ENCODE results near the gene SACM1L. TPM values are rescaled to one million over a fixed set of nuclear protein-coding genes. Genes with fewer than 3 reads are reported as not detected.
A peak's percentile ranks its signal among the peaks of the same experiment; 100 is the strongest.

SACM1L gene, protein sequence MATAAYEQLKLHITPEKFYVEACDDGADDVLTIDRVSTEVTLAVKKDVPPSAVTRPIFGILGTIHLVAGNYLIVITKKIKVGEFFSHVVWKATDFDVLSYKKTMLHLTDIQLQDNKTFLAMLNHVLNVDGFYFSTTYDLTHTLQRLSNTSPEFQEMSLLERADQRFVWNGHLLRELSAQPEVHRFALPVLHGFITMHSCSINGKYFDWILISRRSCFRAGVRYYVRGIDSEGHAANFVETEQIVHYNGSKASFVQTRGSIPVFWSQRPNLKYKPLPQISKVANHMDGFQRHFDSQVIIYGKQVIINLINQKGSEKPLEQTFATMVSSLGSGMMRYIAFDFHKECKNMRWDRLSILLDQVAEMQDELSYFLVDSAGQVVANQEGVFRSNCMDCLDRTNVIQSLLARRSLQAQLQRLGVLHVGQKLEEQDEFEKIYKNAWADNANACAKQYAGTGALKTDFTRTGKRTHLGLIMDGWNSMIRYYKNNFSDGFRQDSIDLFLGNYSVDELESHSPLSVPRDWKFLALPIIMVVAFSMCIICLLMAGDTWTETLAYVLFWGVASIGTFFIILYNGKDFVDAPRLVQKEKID
- 45.1 TPM for total RNA-seq
- long read RNA-seq, partial matches to known transcripts: 5 of 13 reads
- long read RNA-seq, other reads (novel, unspliced or antisense): 4 of 13 reads

DNA sequence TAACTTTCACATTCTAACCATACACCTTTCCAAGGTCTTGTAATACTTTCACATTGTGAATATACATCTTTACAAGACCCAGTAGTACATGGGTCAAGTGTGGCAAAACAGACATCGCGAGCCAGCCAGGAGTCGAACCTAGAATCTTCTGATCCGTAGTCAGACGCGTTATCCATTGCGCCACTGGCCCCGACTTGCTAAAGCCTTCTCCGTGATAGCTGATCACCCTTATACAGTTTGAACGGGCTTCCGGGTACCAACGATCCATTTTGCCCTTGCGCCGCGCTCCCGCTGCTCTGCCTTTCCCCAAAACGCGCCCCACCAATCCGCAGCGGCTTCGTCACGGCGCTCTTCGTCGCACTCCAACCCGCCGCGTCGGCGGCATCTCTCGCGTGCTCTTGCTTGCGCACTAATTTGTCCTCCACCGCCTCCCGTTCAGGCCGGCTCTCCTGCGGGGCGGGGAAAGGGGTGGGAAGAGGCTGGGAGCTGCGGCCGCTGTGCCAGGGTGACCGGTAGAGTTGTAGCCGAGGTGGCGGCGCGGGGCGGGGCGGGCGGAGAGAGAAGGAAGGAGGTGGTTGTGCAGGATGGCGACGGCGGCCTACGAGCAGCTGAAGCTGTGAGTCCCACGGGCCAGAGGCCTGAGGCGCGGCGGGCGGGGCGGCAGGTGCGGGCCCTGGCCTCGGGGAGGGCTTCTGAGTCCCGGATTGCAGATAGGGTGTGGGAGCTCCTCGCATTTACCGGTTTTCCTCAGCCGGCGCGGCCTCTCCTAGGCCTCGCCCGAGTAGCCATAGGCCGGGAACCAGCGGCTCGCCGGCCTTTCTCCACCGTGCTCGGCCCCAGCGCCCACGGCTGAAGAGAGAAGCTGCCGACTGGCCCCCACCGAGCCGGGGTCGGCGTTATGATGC lies at the start of gene SACM1L:
Gene SACM1L, plus strand, starts transcription at position 515 of the 905 bp plus-strand sequence. Its CDS starts 70 bp downstream, at position 585.
- DNase-seq (ENCODE audit: low spot score): peak; percentile 99

DNA sequence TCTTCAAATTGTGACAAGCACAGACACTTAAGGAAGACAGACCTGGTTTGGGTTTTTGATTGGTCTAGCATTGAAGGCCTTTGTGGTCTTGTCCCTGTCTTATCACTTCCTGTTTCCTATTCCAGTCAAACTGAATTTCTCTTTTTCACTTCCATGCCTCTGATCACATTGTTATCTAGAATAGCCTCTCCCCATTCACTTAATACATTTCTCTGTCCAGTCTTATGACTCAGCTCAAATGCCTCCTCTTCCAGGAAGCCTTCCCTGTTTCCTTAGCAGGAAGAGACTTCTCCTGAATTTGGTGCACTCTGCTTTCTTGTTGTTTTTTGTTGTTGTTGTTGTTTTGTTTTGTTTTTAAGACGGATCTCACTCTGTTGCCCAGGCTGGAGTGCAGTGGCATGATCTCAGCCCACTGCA lies 49.1 kb upstream of the SACM1L start:
- DNase-seq (ENCODE audit: low spot score): no peak

DNA sequence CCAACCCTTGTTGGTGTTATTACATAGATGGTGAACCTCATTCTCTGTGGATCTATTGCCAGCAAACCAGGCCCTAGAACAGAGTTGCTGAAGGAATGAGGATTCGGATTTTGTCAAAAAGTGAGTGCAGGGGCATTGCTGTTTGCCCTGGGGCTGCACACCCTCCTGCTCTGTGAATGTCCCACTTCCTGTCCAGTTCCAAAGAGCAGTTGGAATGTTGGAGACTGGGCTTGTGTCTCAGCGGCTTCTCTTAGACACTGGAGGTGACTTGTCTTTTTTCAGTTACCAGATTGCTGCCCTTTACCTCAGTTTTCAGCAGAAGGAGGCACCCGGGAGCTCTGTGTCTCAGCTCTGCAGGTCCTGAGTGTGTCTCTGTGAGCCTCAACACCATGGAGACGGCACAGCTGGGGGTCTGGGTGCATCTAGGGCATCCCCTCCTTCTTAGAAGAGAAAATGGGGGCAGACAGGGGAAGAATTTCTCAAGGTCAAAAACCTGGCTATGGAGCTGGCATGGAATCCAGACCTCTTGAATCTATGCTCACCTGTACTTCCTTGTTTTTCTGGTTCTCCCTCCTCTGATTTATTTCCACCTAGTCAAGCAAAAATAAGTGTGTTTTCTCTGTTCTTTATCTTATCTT lies 48.4 kb upstream of the SACM1L start:
- DNase-seq (ENCODE audit: low spot score): no peak

DNA sequence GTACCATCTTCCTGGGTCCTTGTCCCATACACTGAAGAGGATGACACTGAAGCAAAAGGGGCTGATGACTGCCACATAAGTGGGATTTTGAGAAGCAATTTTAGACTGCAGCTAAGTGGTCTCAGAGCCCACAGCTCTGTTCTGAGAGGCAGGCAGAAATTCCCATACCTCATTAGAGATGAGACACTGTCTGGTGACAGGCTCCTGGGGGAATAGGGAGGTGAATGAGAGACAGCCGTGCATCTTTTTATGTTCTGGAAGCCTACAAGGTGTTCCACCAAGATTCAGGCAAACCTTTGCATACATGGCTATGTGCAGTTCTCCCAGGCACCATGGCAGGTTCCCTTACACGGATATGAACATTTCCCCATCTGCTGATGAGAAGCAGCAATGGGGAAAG lies 47.4 kb upstream of the SACM1L start:
- no peak for DNase-seq (ENCODE audit: low spot score)

DNA sequence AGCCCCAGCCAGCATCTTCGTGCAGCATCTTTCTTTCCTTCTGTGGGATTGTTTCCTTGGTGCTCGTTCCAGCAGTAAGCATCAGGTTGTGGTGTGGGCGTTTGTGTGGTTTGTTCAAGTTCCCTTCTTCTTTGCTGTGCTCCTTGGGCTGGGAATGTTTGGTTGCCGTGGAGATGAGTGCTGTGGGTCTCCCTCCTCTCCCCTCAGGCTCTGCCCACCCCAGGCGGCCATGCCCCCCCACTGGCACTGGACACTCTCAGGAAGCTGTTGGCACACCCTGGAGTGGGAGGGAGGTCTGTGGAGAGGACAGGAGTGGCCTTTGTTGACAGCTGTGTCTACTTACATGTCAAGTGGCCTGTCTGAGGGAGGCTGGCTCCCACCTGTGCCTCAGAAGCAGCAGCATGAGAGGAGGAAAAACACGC lies 46.5 kb upstream of the SACM1L start:
- no peak for DNase-seq (ENCODE audit: low spot score)

DNA sequence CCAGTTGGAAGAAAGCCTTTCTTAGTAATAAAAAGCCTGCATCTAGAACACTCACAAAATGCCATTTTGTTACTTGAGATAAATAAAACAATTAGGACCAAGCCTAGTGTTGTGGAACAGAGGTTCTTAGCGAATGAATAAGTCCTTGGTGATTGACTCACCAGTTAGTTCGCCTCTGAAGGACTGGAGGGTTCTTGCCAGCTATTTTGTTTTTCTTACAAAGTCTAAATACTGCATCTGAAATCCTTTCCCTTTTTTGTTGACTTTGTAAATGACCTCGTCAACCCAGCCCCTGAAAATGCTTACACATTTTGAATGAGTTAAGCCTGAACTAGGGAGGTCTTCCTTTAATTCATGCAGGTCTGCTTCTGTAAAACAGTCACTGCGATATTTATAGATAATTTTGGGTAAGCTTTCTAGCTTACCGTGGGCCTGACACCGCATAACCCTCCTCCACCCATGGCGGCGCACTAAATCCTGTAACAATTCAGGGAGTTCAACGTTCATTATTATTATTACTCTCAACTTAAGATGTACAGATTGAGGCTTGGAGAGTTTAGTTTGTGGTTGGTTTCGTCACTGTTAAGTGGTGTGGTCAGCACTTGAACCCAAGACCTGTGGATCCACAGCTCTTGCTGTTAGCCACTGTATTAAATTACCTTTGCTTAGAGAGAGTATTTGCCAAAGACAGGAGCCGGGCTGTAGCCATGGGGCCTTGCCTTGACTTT lies 45.0 kb upstream of the SACM1L start:
- DNase-seq (ENCODE audit: low spot score): no peak

DNA sequence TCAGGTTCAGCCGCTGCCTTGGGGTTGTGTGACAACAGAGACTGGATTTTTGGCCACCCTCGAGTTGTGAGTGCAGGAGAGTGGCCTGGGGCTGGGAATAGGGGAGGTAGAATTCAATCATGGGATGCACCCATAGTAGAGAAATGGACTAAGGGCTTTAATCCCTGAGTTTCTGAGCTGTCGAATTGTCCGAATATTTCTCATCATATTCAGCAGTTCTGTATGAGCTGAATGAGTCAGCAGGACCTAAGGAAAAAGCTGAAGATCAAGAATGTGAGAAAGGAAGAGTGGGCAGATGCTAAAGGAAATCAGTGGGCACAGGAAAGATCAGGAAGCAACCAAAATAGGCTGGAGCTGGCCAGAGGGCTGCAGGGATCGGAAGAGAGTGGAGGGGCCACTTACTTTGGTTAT lies 44.4 kb upstream of the SACM1L start:
- no peak for DNase-seq (ENCODE audit: low spot score)

DNA sequence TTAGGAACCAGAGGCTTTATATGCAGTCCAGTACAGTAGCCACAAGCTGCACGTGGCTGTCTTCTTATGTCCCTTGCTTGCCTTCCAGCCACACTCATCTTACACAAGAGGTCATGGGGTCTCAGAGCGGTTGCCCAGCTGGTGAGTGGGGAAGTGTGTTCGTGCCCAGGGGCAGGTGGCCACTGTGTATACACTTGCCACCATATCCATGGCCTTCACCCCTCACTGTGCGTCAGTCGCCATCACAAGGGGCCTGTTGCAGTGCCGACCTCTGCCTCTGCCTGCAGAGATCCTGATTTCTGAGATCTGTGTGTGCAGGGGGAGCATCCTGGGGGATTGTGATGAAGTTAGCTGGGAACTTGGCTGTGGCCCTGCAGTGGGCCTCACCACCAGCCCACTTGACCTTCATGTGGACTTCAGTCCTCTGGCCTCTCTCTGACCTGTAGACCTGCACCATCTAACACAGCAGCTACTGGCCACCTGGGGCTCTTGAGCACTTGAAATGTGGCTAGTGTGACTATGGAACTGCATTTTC lies 43.1 kb upstream of the SACM1L start:
- no peak for DNase-seq (ENCODE audit: low spot score)

DNA sequence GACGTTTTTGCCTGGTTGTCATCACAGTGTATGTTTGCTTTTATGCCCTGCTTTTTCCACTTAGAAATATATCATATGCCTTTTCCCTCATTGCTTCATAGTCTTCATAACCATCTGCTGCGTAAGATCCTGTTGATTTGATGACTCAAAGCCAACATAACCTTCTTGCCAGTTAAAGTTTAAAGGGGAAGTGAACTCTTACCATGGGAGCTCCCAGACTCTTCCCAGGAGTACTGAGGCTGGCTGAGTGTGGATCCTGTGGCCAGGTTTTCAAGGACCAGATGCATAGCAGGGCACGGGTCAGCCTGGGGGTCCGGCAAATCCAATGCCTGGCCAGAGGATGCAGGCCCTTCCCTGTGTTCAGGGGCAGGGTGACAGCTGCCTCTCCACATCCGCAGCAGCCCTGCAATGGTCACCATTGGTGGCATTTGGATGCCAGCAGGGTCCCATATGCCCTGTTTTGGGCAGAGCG lies 42.0 kb upstream of the SACM1L start:
- DNase-seq (ENCODE audit: low spot score): no peak

DNA sequence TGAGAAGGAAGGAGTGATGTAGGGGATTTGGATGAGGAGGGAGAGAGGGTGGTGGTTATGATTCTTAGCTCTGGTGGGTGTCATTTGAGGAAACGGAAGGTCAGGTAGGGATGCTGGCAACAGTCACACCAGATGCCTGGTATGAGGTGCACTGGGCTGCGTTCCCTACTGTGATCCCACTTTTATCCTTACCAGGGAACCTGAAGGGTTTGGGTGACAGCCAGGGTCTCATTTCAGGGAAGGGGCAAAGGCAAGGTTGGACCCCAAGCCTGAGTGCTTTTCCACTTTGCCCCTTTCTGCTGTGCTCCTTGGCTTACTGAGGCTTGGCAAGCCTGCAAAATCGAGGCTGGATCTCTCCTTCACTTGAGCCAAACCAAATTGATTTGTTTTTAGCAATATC lies 36.0 kb upstream of the SACM1L start:
- no peak for DNase-seq (ENCODE audit: low spot score)

DNA sequence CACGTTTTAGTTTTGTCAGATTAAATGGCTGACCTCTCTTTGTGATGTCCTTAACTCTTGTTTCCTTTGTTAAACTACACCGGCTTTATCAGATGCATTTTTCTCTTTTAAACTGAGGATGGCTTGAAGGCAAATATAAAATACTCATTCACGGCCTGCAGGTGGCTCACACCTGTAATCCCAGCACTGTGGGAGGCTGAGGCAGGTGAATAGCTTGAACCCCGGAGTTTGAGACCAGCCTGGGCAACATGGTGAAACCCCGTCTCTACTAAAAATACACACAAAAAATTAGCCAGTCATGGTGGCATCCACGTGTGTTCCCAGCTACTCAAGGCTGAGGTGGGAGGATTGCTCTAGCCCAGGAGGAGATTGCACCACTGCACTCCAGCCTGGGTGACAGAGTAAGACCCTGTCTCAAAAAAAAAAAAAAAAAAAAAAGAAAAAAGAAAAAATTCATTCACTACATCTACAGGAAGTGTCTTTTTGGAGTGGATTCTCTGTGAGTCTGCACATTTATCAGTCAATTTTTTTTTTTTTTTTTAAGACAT lies 34.7 kb upstream of the SACM1L start:
- DNase-seq (ENCODE audit: low spot score): no peak

DNA sequence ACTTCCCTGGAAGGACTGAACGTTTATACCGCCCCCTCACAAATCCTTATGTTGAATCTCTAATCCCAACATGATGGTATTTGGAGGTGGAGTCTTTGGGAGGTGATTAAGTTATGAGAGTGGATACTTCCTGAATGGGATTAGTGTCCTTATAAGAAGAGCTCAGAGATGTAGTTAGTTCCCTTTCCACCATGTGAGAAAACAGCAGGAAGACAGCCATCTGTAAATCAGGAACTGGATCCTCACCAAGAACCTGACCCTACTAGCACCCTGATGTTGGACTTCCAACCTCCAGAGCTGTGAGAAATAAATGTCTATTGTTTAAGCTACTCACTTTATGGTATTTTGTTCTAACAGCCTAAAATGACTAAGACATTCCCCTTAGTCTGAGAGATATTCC lies 33.3 kb upstream of the SACM1L start:
- DNase-seq (ENCODE audit: low spot score): no peak

DNA sequence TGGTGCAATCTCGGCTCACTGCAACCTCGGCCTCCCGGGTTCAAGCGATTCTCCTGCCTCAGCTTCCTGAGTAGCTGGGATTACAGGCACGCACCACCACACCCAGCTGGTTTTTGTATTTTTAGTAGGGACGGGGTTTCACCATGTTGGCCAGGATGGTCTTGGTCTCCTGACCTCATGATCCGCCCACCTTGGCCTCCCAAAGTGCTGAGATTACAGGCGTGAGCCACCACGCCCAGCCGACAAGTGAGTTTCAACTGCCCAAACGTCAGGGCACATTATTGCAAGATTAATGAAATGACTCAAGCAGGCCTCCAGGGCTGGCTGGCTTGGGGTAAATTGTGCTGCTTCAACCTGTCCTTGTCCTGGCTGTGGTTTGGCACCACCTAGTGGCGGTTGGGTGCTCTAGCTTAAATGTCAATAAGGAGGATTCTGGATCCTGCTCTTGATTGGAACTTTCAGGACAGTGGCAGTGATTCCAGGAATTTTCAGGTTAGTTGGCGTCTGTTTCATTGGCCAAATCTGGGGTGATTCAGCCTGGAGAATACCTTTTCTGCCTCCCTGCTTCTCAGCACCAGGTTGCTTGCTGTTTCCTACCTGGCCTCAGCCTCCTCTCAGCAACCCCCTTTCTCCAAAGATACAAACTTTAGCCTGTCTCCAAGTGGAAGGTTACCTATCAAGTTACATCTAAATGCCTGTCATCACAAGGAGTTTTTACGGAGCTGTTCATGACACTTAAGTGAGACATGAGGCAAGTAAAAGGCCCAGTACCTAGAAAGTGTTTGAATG lies 32.4 kb upstream of the SACM1L start:
- peak; percentile 94 for DNase-seq (ENCODE audit: low spot score)

DNA sequence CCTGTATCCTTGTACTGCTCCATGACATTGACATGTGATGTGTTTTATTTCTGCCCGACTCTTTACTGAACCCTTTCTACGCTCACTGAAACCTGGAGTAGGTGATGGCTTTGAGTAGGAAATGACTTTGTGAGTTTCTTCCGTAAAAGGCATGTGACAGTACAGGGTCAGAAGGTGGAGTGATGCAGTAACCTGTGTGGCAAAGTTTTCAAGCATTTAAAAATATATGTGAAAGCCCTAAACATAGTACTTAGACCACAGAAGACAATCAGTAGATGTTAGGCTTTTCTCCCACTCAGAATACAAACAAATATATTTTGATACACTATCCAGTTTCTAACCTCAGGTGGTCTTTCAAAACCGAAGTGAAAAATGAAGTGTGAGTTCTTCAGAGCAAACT lies 31.3 kb upstream of the SACM1L start:
- DNase-seq (ENCODE audit: low spot score): no peak

DNA sequence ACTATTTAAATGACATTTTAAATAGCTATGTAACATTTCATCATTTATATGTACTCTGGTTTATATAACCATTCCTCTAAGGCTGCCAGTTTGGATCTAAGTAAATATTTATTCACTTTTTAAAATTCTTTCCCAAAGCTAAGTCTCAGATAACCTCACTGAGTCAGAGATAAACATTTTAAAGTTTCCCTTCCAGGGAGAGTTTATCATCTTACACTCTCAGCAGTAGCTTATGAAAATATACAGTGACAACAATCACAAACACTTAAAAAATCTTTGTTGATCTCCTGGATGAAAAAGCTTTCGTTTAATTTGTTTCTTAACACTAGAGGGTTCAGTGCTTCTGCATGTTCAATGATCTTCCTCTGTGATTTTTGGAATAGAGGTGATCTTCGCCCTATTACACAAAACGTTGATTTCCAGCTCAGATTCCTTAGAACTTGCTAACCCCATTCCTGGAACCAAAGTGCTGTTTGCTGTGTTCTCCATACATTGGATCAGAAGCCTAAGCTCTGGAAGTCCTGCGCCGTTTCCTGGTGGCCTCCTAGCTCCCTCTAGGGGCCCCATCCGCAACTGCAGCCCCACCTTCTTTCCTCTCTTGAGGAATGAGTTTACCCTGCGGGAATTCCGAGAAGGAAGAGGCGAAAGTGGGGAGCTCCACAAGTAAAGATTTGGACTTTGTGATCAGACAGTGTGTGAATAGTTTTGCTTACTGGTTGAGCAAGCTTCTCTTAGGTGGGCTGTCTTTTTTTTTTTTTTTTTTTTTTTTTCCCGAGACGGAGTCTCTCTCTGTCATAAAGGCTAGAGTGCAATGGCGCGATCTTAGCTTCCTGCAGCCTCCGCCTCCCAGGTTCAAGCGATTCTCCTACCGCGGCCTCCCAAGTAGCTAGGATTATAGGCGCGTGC lies 29.3 kb upstream of the SACM1L start:
- no peak for DNase-seq (ENCODE audit: low spot score)

DNA sequence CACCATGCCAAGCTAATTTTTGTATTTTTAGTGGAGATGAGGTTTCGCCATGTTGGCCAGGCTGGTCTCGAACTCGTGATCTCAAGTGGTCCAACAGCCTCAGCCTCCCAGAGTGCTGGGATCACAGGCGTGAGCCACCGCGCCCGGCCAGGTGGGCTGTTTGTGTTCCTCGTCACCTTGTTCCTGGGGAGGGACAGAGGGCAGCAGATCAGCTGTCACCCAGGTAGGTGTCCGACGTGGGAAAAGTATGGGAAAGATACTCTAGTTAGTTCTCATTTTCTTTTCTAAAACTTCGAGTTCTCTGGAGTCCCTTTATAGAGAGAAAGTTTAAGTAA lies 28.7 kb upstream of the SACM1L start:
- no peak for DNase-seq (ENCODE audit: low spot score)

DNA sequence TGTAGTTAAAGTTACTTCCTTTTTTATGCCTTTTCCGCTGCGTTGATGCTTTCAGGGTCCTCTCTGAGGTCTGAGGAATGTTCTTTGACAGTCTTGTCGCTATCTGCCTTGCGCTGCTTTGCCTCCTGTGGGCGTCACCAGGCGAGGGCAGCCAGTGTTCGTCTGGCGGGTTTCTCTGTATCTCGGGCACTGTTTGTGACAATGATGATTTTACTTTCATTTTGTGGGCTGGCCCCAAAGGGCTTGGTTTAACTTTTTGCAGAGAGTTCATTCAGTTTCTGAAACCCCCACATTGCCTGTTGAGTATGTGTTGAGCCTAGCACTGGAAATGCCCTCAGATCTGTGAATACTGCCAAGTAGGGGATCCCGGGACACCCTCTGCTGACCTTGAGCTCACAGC lies 24.6 kb upstream of the SACM1L start:
- no peak for DNase-seq (ENCODE audit: low spot score)

DNA sequence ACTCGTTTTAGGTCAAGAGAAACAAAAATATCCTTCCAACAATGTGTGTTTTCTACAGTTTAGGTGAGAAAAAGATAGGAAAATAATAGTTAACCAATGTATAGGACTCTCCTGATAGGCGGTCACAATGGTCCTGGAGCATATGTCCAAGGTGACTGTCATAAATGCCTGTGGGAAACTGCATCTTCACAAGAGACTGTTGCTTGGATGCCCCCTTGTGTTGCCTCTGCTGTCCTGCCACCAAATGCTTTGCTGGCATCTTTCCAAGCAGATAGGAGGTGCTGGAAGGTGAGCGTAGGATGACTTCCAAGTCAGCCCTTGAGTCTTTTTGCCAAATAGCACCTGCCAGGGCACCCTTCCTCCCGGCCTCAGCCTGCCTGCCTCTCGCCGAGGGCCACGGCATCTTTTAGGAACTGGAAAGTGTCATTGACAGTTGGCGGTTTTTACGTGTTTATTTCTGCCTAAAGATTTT lies 24.1 kb upstream of the SACM1L start:
- no peak for DNase-seq (ENCODE audit: low spot score)
